ENCODE results near the gene TOM1L2. TPM values are rescaled to one million over a fixed set of nuclear protein-coding genes. Genes with fewer than 3 reads are reported as not detected.

TOM1L2 gene
- polyA plus RNA-seq, 1 donor from 2014 or later: 3.7 TPM

GRCh38 chr17:17987187-17987896, 15.1 kb upstream of the TOM1L2 start:
- H3K36me3 Mint-ChIP-seq: no peaks in the 10 kb centered on the region
- no peak overlapping the region for H3K27ac Mint-ChIP-seq
- H3K9me3 Mint-ChIP-seq: no peaks in the 10 kb centered on the region
- H3K27me3 Mint-ChIP-seq: no peaks in the 10 kb centered on the region
- H3K4me1 Mint-ChIP-seq: peaks cover 0 to 2% (median 0%) of the 10 kb centered on the region in 3 donors
- no peak overlapping the region for H3K4me3 Mint-ChIP-seq

GRCh38 chr17:17985555-17985954, 13.4 kb upstream of the TOM1L2 start:
- Mint-ChIP-seq H3K4me1 (peaks cover 0 to 2% (median 0%) of the 10 kb centered on the region in 3 donors), H3K9me3 (no peaks in the 10 kb centered on the region), H3K27ac (no peak overlapping the region), H3K27me3 (no peaks in the 10 kb centered on the region), H3K4me3 (no peak overlapping the region), H3K36me3 (no peaks in the 10 kb centered on the region)

GRCh38 chr17:17985153-17985552, 13.0 kb upstream of the TOM1L2 start:
- H3K27me3 Mint-ChIP-seq: no peaks in the 10 kb centered on the region
- no peaks in the 10 kb centered on the region for H3K4me1 Mint-ChIP-seq
- no peak overlapping the region for H3K4me3 Mint-ChIP-seq
- H3K9me3 Mint-ChIP-seq: no peaks in the 10 kb centered on the region
- H3K27ac Mint-ChIP-seq: peak overlapping the region in 1 of 3 donors; percentile 53
- H3K36me3 Mint-ChIP-seq: no peaks in the 10 kb centered on the region

GRCh38 chr17:17983776-17984175, 11.6 kb upstream of the TOM1L2 start:
- Mint-ChIP-seq H3K36me3 (no peaks in the 10 kb centered on the region), H3K27me3 (peaks cover 1% of the 10 kb centered on the region)

GRCh38 chr17:17983376-17983775, 11.2 kb upstream of the TOM1L2 start:
- Mint-ChIP-seq H3K9me3 (no peaks in the 10 kb centered on the region), H3K4me1 (peaks cover 3 to 6% (median 4%) of the 10 kb centered on the region in 3 donors), H3K4me3 (no peak overlapping the region), H3K27me3 (peaks cover 2% of the 10 kb centered on the region), H3K36me3 (no peaks in the 10 kb centered on the region), H3K27ac (peak overlapping the region in 1 of 3 donors; percentile 8)

More at GRCh38 chr17:17983776-17984175, 11.6 kb upstream of the TOM1L2 start:
- Mint-ChIP-seq H3K4me1 (peaks cover 2 to 4% (median 3%) of the 10 kb centered on the region in 3 donors), H3K9me3 (no peaks in the 10 kb centered on the region), H3K27ac (peak overlapping the region in 1 of 3 donors; percentile 8), H3K4me3 (no peak overlapping the region)

- H3K36me3 Mint-ChIP-seq: no peaks in the 10 kb centered on the region
- H3K4me3 Mint-ChIP-seq: no peak overlapping the region
- peaks cover 2% of the 10 kb centered on the region for H3K27me3 Mint-ChIP-seq
- no peaks in the 10 kb centered on the region for H3K9me3 Mint-ChIP-seq
- H3K27ac Mint-ChIP-seq: no peak overlapping the region
- H3K4me1 Mint-ChIP-seq: peaks cover 3 to 6% (median 4%) of the 10 kb centered on the region in 3 donors
These were observed 10.6 kb upstream of the TOM1L2 start for GRCh38 chr17:17982801-17983200.

- H3K27me3 Mint-ChIP-seq: peaks cover 2% of the 10 kb centered on the region
- H3K27ac Mint-ChIP-seq: no peak overlapping the region
- H3K4me3 Mint-ChIP-seq: no peak overlapping the region
- H3K4me1 Mint-ChIP-seq: peaks cover 3 to 6% (median 4%) of the 10 kb centered on the region in 3 donors
- no peaks in the 10 kb centered on the region for H3K9me3 Mint-ChIP-seq
- no peaks in the 10 kb centered on the region for H3K36me3 Mint-ChIP-seq
These were observed 9.1 kb upstream of the TOM1L2 start for GRCh38 chr17:17981330-17981729.

GRCh38 chr17:17979778-17980177, 7.6 kb upstream of the TOM1L2 start:
- Mint-ChIP-seq H3K36me3 (no peaks in the 10 kb centered on the region), H3K27ac (no peak overlapping the region)

GRCh38 chr17:17978481-17979424, 6.6 kb upstream of the TOM1L2 start:
- H3K36me3 Mint-ChIP-seq: no peaks in the 10 kb centered on the region

More at GRCh38 chr17:17979778-17980177, 7.6 kb upstream of the TOM1L2 start:
- H3K9me3 Mint-ChIP-seq: no peaks in the 10 kb centered on the region
- no peak overlapping the region for H3K4me3 Mint-ChIP-seq
- H3K4me1 Mint-ChIP-seq: peaks cover 3 to 6% (median 4%) of the 10 kb centered on the region in 3 donors
- H3K27me3 Mint-ChIP-seq: peaks cover 2% of the 10 kb centered on the region

GRCh38 chr17:17976931-17977570, 4.9 kb upstream of the TOM1L2 start:
- Mint-ChIP-seq H3K4me3 (no peak overlapping the region), H3K9me3 (no peaks in the 10 kb centered on the region), H3K36me3 (no peaks in the 10 kb centered on the region), H3K4me1 (peaks cover 9 to 12% (median 11%) of the 10 kb centered on the region in 3 donors), H3K27ac (peak overlapping the region in 1 of 3 donors; percentile 28), H3K27me3 (peaks cover 2% of the 10 kb centered on the region)

More at GRCh38 chr17:17978481-17979424, 6.6 kb upstream of the TOM1L2 start:
- Mint-ChIP-seq H3K4me3 (no peak overlapping the region), H3K9me3 (no peaks in the 10 kb centered on the region), H3K4me1 (peaks cover 3 to 6% (median 4%) of the 10 kb centered on the region in 3 donors), H3K27ac (no peak overlapping the region), H3K27me3 (peaks cover 2% of the 10 kb centered on the region)

GRCh38 chr17:17975436-17975835, 3.2 kb upstream of the TOM1L2 start:
- Mint-ChIP-seq H3K9me3 (no peaks in the 10 kb centered on the region), H3K36me3 (no peaks in the 10 kb centered on the region), H3K4me1 (peaks cover 12 to 21% (median 15%) of the 10 kb centered on the region in 3 donors), H3K4me3 (no peak overlapping the region), H3K27me3 (peaks cover 2% of the 10 kb centered on the region), H3K27ac (no peak overlapping the region)

GRCh38 chr17:17972952-17973254, 703 bp upstream of the TOM1L2 start:
- Mint-ChIP-seq H3K9me3 (no peaks in the 10 kb centered on the region), H3K36me3 (peaks cover 1% of the 10 kb centered on the region), H3K27ac (peak overlapping the region; percentile 77 to 99 (median 97)), H3K4me1 (peaks cover 7 to 21% (median 16%) of the 10 kb centered on the region in 3 donors), H3K4me3 (peak overlapping the region; percentile 86 to 99 (median 97)), H3K27me3 (no peaks in the 10 kb centered on the region)

GRCh38 chr17:17971431-17972125, 622 bp downstream of the TOM1L2 start:
- Mint-ChIP-seq H3K9me3 (no peaks in the 10 kb centered on the region), H3K27me3 (no peaks in the 10 kb centered on the region), H3K36me3 (peaks cover 1% of the 10 kb centered on the region), H3K4me1 (peaks cover 13 to 27% (median 16%) of the 10 kb centered on the region in 3 donors), H3K27ac (peak overlapping the region in 1 of 3 donors; percentile 3), H3K4me3 (peak overlapping the region; percentile 76 to 92 (median 86))

GRCh38 chr17:17970699-17971430, 1.3 kb downstream of the TOM1L2 start:
- Mint-ChIP-seq H3K36me3 (peaks cover 1% of the 10 kb centered on the region), H3K9me3 (no peaks in the 10 kb centered on the region), H3K4me3 (peak overlapping the region; percentile 76 to 92 (median 86)), H3K27ac (peak overlapping the region in 2 of 3 donors; percentile 3 to 73), H3K27me3 (no peaks in the 10 kb centered on the region), H3K4me1 (peaks cover 16 to 30% (median 18%) of the 10 kb centered on the region in 3 donors)
